SK-N-SH (cell line): ENCODE results near the gene KNDC1. TPM values are rescaled to one million over a fixed set of nuclear protein-coding genes. Genes with fewer than 3 reads are reported as not detected.

Experiments
- CTCF ChIA-PET: fragments of 300-600, 350-600 bp; formaldehyde crosslinking; extraction: SDS; loops from one replicate; lab custom pipeline; 2021; lab: Yijun Ruan, JAX
- POLR2A ChIA-PET: fragments of 350-600 bp; sonication (Branson Sonifier 250); formaldehyde crosslinking; extraction: SDS; loops from one replicate; lab custom pipeline; 2020; ENCODE audit warnings: antibody characterized with exemption, inconsistent platforms; lab: Yijun Ruan, JAX
- DNase-seq: peaks from one replicate; pipeline ENCODE4 v3.0.0; 2012
- H2AFZ ChIP-seq: fragments of 200-600 bp; sonication (generic); 2 replicates; pipeline ENCODE4 v1.8.1; 2016; ENCODE audit warnings: antibody characterized with exemption, mild to moderate bottlenecking, low read depth
- H3F3A ChIP-seq: fragments of 200-600 bp; sonication (generic); replicated peaks from 2 replicates; pipeline ENCODE3; 2016; ENCODE audit warnings: antibody characterized with exemption, mild to moderate bottlenecking; ENCODE audit not compliant: insufficient read depth
- H3K27ac ChIP-seq, 2 experiments: fragments of 200-500 bp in 1 of 2; fragments of 200-600 bp in 1 of 2; sonication (Bioruptor generic) in 1 of 2; sonication (generic), shearing (Covaris generic) in 1 of 2; 2 replicates each; pipeline versions ENCODE4 v1.5.1 to v1.6.1; 2014 to 2016; ENCODE audit warnings: low read depth in 2 of 2, inconsistent platforms in 1 of 2, low read length in 1 of 2, mild to moderate bottlenecking in 1 of 2, mixed read lengths in 1 of 2
- H3K27me3 ChIP-seq: fragments of 200-600 bp; sonication (generic), shearing (Covaris generic); 2 replicates; pipeline ENCODE4 v1.6.1; 2016; ENCODE audit warnings: mixed run types; ENCODE audit not compliant: insufficient read depth
- H3K36me3 ChIP-seq, 2 experiments: fragments of 200-500 bp in 1 of 2; fragments of 200-600 bp in 1 of 2; sonication (Bioruptor generic) in 1 of 2; sonication (generic) in 1 of 2; replicated peaks in 1 of 2; 2 replicates each; pipeline versions ENCODE3 to v1.5.1; 2014 to 2016; ENCODE audit warnings: low read length in 1 of 2, mild to moderate bottlenecking in 1 of 2; ENCODE audit not compliant: insufficient read depth in 2 of 2, control insufficient read depth in 1 of 2
- H3K4me1 ChIP-seq, 2 experiments: fragments of 200-500 bp in 1 of 2; fragments of 200-600 bp in 1 of 2; sonication (Bioruptor generic) in 1 of 2; sonication (generic), shearing (Covaris generic) in 1 of 2; 2 replicates each; pipeline versions ENCODE4 v1.5.1 to v1.6.1; 2014 to 2016; ENCODE audit warnings: low read depth in 1 of 2, low read length in 1 of 2, mixed run types in 1 of 2; ENCODE audit not compliant: insufficient read depth in 2 of 2, control insufficient read depth in 1 of 2
- H3K4me2 ChIP-seq: fragments of 200-600 bp; sonication (generic), shearing (Covaris generic); 2 replicates; pipeline ENCODE4 v1.6.1; 2017; ENCODE audit warnings: mixed run types
- H3K4me3 ChIP-seq, 2 experiments: fragments of 200-500 bp in 1 of 2; fragments of 200-600 bp in 1 of 2; sonication (Bioruptor generic) in 1 of 2; sonication (generic), shearing (Covaris generic) in 1 of 2; 2 replicates each; pipeline versions ENCODE4 v1.5.1 to v1.8.1; 2014 to 2016; ENCODE audit warnings: low read depth in 2 of 2, inconsistent platforms in 1 of 2, low read length in 1 of 2, mild to moderate bottlenecking in 1 of 2, mixed read lengths in 1 of 2, moderate library complexity in 1 of 2
- H3K79me2 ChIP-seq: fragments of 200-600 bp; sonication (generic); 2 replicates; pipeline ENCODE4 v1.8.1; 2017; ENCODE audit warnings: mild to moderate bottlenecking; ENCODE audit not compliant: insufficient read depth
- H3K9ac ChIP-seq: fragments of 200-600 bp; sonication (generic); 2 replicates; pipeline ENCODE4 v1.6.1; 2017; ENCODE audit warnings: mixed run types
- H3K9me2 ChIP-seq: fragments of 200-600 bp; sonication (generic); 2 replicates; pipeline ENCODE4 v1.6.1; 2017; ENCODE audit warnings: mixed run types
- H3K9me3 ChIP-seq: fragments of 200-600 bp; sonication (generic); 2 replicates; pipeline ENCODE4 v1.6.1; 2017; ENCODE audit warnings: mixed run types, mild to moderate bottlenecking, moderate library complexity
- H4K20me1 ChIP-seq: fragments of 200-600 bp; sonication (generic); 2 replicates; pipeline ENCODE4 v1.6.1; 2017; ENCODE audit warnings: mild to moderate bottlenecking, mixed run types; ENCODE audit not compliant: insufficient read depth
- ELF1 ChIP-seq: IDR thresholded peaks from 2 replicates; pipeline ENCODE4 v1.4.0; 2012
- EP300 ChIP-seq, 2 experiments: IDR thresholded peaks; 2 replicates each; pipeline versions ENCODE4 v1.4.0 to v1.6.1; 2012; ENCODE audit warnings: borderline replicate concordance in 1 of 2, low read depth in 1 of 2, low read length in 1 of 2
- FOXJ3 ChIP-seq: sonication (generic); formaldehyde crosslinking; IDR thresholded peaks from 2 replicates; pipeline ENCODE4 v1.5.1; 2020; ENCODE audit warnings: mild to moderate bottlenecking, missing genetic modification reagents
- GABPA ChIP-seq: IDR thresholded peaks from 2 replicates; pipeline ENCODE4 v1.4.0; 2012; ENCODE audit warnings: low read depth, mild to moderate bottlenecking
- IRF3 ChIP-seq: fragments of 150-350 bp; IDR thresholded peaks from 2 replicates; pipeline ENCODE4 v1.6.1; 2016; ENCODE audit warnings: mild to moderate bottlenecking, low read depth, low read length
- MAX ChIP-seq: IDR thresholded peaks from 2 replicates; pipeline ENCODE4 v1.4.0; 2012; ENCODE audit warnings: low read depth
- TAF1 ChIP-seq: IDR thresholded peaks from 2 replicates; pipeline ENCODE4 v1.6.1; 2012; ENCODE audit warnings: low read depth, mild to moderate bottlenecking, low read length, moderate library complexity, borderline replicate concordance
- TCF12 ChIP-seq: IDR thresholded peaks from 2 replicates; pipeline ENCODE4 v1.4.0; 2012
- USF1 ChIP-seq: IDR thresholded peaks from 2 replicates; pipeline ENCODE4 v1.4.0; 2012; ENCODE audit warnings: low read depth, borderline replicate concordance
- USF2 ChIP-seq: fragments of 150-350 bp; IDR thresholded peaks from 2 replicates; pipeline ENCODE4 v1.6.1; 2017; ENCODE audit warnings: antibody characterized with exemption, low read length, low read depth, borderline replicate concordance
- WGBS: methylation state at CpG from one replicate; pipeline ENCODE4 v1.1.6; 2017; ENCODE audit warnings: low lambda C conversion rate; 5-methylcytosine and 5-hydroxymethylcytosine counted together
- polyA plus RNA-seq, 3 experiments: library from polyadenylated mRNA; depleted of rRNA; stranded (reverse); fragments of >200 nt; gene quantifications; 2 replicates each; pipeline ENCODE4 v1.2.3, GENCODE V29; 2012

The KNDC1 gene
- polyA plus RNA-seq, 1 of the 3 experiments (the other 2 are of a cell fraction): 1.4 TPM

- TF ChIP-seq USF1: no peak
- TF ChIP-seq EP300 (IDR thresholded peaks at IDR 0.05; ENCODE audit: borderline replicate concordance in 1 of 2, low read depth in 1 of 2, low read length in 1 of 2): no peak
- no peak for TF ChIP-seq GABPA
- TF ChIP-seq, all 33 proteins: peak for 0
Measured at GRCh38 chr10:133143546-133143945, 16.5 kb upstream of the KNDC1 start (continued).

- ChIA-PET POLR2A (no interaction called here), CTCF (interaction anchor here (1.4 to 2.3 kb wide), 2 partner anchors 14 to 93 kb away, joined by 3 to 13 read pairs; partner anchors contain the start of gene KNDC1)
- H3K4me3 ChIP-seq: no peak overlapping the region
- H3K9me3 ChIP-seq: no peaks in the 10 kb centered on the region
- H3K36me3 ChIP-seq: no peaks in the 10 kb centered on the region
- H3K27me3 ChIP-seq: no peaks in the 10 kb centered on the region
- no peak for TF ChIP-seq USF1
- DNase-seq: no peak
- no peaks in the 10 kb centered on the region for H4K20me1 ChIP-seq
- no peaks in the 10 kb centered on the region for H3K9me2 ChIP-seq
- H3K4me1 ChIP-seq: peaks cover 0 to 3% of the 10 kb centered on the region in 2 experiments; a peak in 1 of 4 replicates
- no peak overlapping the region for H3K27ac ChIP-seq
- H3K4me2 ChIP-seq: no peak overlapping the region
- no peak overlapping the region for H2AFZ ChIP-seq
- H3K79me2 ChIP-seq: no peaks in the 10 kb centered on the region
- no peak overlapping the region for H3K9ac ChIP-seq
- 67% methylated on average over 7 of the region's 7 CpGs for WGBS
- no peaks in the 10 kb centered on the region for H3F3A ChIP-seq
Measured at GRCh38 chr10:133144771-133145170, 15.2 kb upstream of the KNDC1 start.

GRCh38 chr10:133150226-133150625 lies 9.8 kb upstream of the KNDC1 start:
- DNase-seq: no peak
- ChIA-PET CTCF (no interaction called here), POLR2A (no interaction called here)
- Histone ChIP-seq H4K20me1 (no peaks in the 10 kb centered on the region), H3F3A (no peaks in the 10 kb centered on the region), H3K9ac (no peak overlapping the region), H3K79me2 (no peaks in the 10 kb centered on the region), H3K27me3 (peaks cover 5% of the 10 kb centered on the region; the same call in 1 of the 2 replicates), H3K9me3 (no peaks in the 10 kb centered on the region), H3K4me2 (no peak overlapping the region), H3K4me1 (no peaks in the 10 kb centered on the region; a peak in 1 of 4 replicates), H3K36me3 (no peaks in the 10 kb centered on the region), H2AFZ (no peak overlapping the region), H3K27ac (no peak overlapping the region), H3K9me2 (no peaks in the 10 kb centered on the region), H3K4me3 (no peak overlapping the region)
- no peak for TF ChIP-seq TCF12
- no peak for TF ChIP-seq MAX
- TF ChIP-seq TAF1: no peak
- no peak for TF ChIP-seq FOXJ3
- TF ChIP-seq IRF3: no peak
- TF ChIP-seq USF2: no peak
- no peak for TF ChIP-seq ELF1
- 58% methylated on average over 8 of the region's 8 CpGs for WGBS
